GM12878 (cell line): Measurements from ENCODE around the gene EVI5L. TPM values are rescaled to one million over a fixed set of nuclear protein-coding genes. Genes with fewer than 3 reads are reported as not detected.
"Not testable (repeated sequence)": the region's sequence is repeated elsewhere in the genome, so short reads cannot be mapped to it uniquely, and the experiment has no call there.

ENCODE experiments used
- ATAC-seq: fragments of 200-7000 bp; cut with Tn5 transposase; 3 replicates; pipeline ENCODE4 v1.9.1; 2020; ENCODE audit warnings: mild to moderate bottlenecking, moderate library complexity
- BruUV-seq: library from RNA; stranded (reverse); fragments of 400-500 nt; replicated peaks from 2 replicates; lab custom pipeline; 2021; lab: Mats Ljungman, UMichigan
- CTCF ChIA-PET: fragments of 300-600 bp; sonication (Branson Sonifier 250); formaldehyde crosslinking; extraction: SDS; loops from one replicate; lab custom pipeline; 2021; ENCODE audit warnings: inconsistent platforms; lab: Yijun Ruan, JAX
- POLR2A ChIA-PET: fragments of 350-600 bp; formaldehyde crosslinking; extraction: SDS; loops from one replicate; lab custom pipeline; 2021; ENCODE audit warnings: inconsistent platforms; lab: Charles Lee
- RAD21 ChIA-PET: fragments of 300-600 bp; sonication (Branson Sonifier 250); formaldehyde crosslinking; loops from one replicate; lab custom pipeline; 2023; ENCODE audit warnings: antibody characterized with exemption; ENCODE audit not compliant: unreplicated experiment; lab: Charles Lee
- SMC1A ChIA-PET: fragments of 300-600 bp; sonication (Branson Sonifier 250); formaldehyde crosslinking; loops from one replicate; lab custom pipeline; 2023; ENCODE audit not compliant: unreplicated experiment, uncharacterized antibody; lab: Charles Lee
- DNase-seq: peaks from one replicate; pipeline ENCODE4 v3.0.0-alpha.2; 2011; ENCODE audit warnings: low read depth, low spot score
- FAIRE-seq: peaks from 3 replicates; lab custom pipeline; 2011; peaks lifted over from hg19 to GRCh38; lab: Jason Lieb, UNC
- H2AFZ ChIP-seq: 2 replicates; pipeline ENCODE4 v1.6.0; 2011; ENCODE audit warnings: low read depth, low read length, control low read depth; ENCODE audit not compliant: control insufficient read depth
- H3K27ac ChIP-seq: 2 replicates; pipeline ENCODE4 v1.5.1; 2011; ENCODE audit warnings: control low read depth; ENCODE audit not compliant: control insufficient read depth, insufficient read depth
- H3K27me3 ChIP-seq, 2 experiments: replicated peaks in 1 of 2; 2 replicates each; pipeline versions ENCODE4 v1.6.0 to v1.6.1; 2011; ENCODE audit warnings: low read length in 1 of 2; ENCODE audit not compliant: control insufficient read depth in 2 of 2, insufficient read depth in 2 of 2
- H3K36me3 ChIP-seq, 2 experiments: 2 replicates each; pipeline ENCODE4 v1.5.1; 2011; ENCODE audit warnings: low read length in 1 of 2; ENCODE audit not compliant: control insufficient read depth in 2 of 2, insufficient read depth in 2 of 2
- H3K4me1 ChIP-seq: 2 replicates; pipeline ENCODE4 v1.6.1; 2011; ENCODE audit warnings: mild to moderate bottlenecking, low read length, moderate library complexity, mixed read lengths; ENCODE audit not compliant: control insufficient read depth, insufficient read depth
- H3K4me2 ChIP-seq: 2 replicates; pipeline ENCODE4 v1.6.0; 2011; ENCODE audit warnings: control low read depth; ENCODE audit not compliant: control insufficient read depth, insufficient read depth
- H3K4me3 ChIP-seq: fragments of 200-600 bp; sonication (generic); 2 replicates; pipeline ENCODE4 v1.5.1; 2016
- H3K79me2 ChIP-seq: 2 replicates; pipeline ENCODE4 v1.6.0; 2011; ENCODE audit warnings: low read length; ENCODE audit not compliant: control insufficient read depth, insufficient read depth
- H3K9ac ChIP-seq: 2 replicates; pipeline ENCODE4 v1.8.0; 2011; ENCODE audit warnings: low read length, control low read depth, mixed read lengths; ENCODE audit not compliant: control insufficient read depth, insufficient read depth
- H3K9me3 ChIP-seq: replicated peaks from 3 replicates; pipeline ENCODE4 v1.5.1; 2011; ENCODE audit warnings: mild to moderate bottlenecking, low read length; ENCODE audit not compliant: control insufficient read depth, insufficient read depth
- H4K20me1 ChIP-seq: 2 replicates; pipeline ENCODE4 v1.6.0; 2011; ENCODE audit not compliant: control insufficient read depth, insufficient read depth
- CBX3 ChIP-seq: fragments of 200-600 bp; sonication (generic); IDR thresholded peaks from 2 replicates; pipeline ENCODE4 v1.6.1; 2016; ENCODE audit warnings: low read depth, borderline replicate concordance
- CEBPZ ChIP-seq: fragments of 150-350 bp; IDR thresholded peaks from 2 replicates; pipeline ENCODE4 v1.6.1; 2016; ENCODE audit warnings: low read depth, low read length
- CREM ChIP-seq: IDR thresholded peaks from 2 replicates; pipeline ENCODE4 v1.6.1; 2014; ENCODE audit warnings: antibody characterized with exemption, low read depth
- IRF4 ChIP-seq: IDR thresholded peaks from 2 replicates; pipeline ENCODE4 v1.6.1; 2011; ENCODE audit warnings: low read depth, low read length
- MLLT1 ChIP-seq: fragments of 450-650 bp; IDR thresholded peaks from 2 replicates; pipeline ENCODE4 v1.6.1; 2016; ENCODE audit warnings: mild to moderate bottlenecking
- RBBP5 ChIP-seq: fragments of 200-600 bp; sonication (generic); conservative IDR thresholded peaks from 2 replicates; pipeline ENCODE4 v1.6.1; 2016
- SP1 ChIP-seq: IDR thresholded peaks from one replicate; pipeline ENCODE4 v1.6.1; 2011; ENCODE audit warnings: low read depth, low read length
- USF2 ChIP-seq: IDR thresholded peaks from 2 replicates; pipeline ENCODE4 v1.6.1; 2011; ENCODE audit warnings: low read depth, low read length, improper control_type of control experiment, borderline replicate concordance
- YY1 ChIP-seq: IDR thresholded peaks from 2 replicates; pipeline ENCODE4 v1.6.1; 2011; ENCODE audit warnings: low read depth, mild to moderate bottlenecking, low read length
- WGBS: methylation state at CpG from one replicate; pipeline ENCODE4 v1.1.6; 2016; ENCODE audit warnings: low lambda C conversion rate; ENCODE audit not compliant: insufficient replicate concordance, insufficient coverage; ENCODE audit errors: missing lambda C conversion rate; 5-methylcytosine and 5-hydroxymethylcytosine counted together
- in situ Hi-C: fragments of 300-500 bp; cut with MboI; formaldehyde crosslinking; loops from 9 replicates; pipeline ENCODE4 v1.14.3; 2018; ENCODE audit warnings: mixed read lengths
- intact Hi-C: fragments of 100-400 bp; cut with micrococcal nuclease; formaldehyde crosslinking; loops from one replicate; pipeline ENCODE4 v1.14.2; 2022; ENCODE audit not compliant: unreplicated experiment
- polyA plus RNA-seq, 11 experiments: library from polyadenylated mRNA; depleted of rRNA in 4 of 11; unstranded in 6 of 11; stranded (reverse) in 5 of 11; fragments of >200 nt; fragmentation: Nextera tagmentation in 4 of 11; fragmentation: Illumina TruSeq in 1 of 11; extraction: Ambion mirVana in 4 of 11; extraction: Trizol in 1 of 11; gene quantifications; 1 replicate in 1 of 11; 2 replicates in 10 of 11; pipeline versions ENCODE4 v1.2.1 to v1.2.3, GENCODE V29; 2011 to 2016; ENCODE audit warnings: inconsistent platforms in 2 of 11, missing spikeins in 2 of 11, low read depth in 1 of 11
- total RNA-seq, 4 experiments: library from RNA; depleted of rRNA in 3 of 4; stranded (reverse); fragments of >200 nt in 3 of 4; fragmentation: Illumina TruSeq in 1 of 4; extraction: Trizol in 1 of 4; gene quantifications; 2 replicates each; pipeline versions ENCODE4 v1.2.1 to v1.2.3, GENCODE V29; 2013 to 2021

EVI5L gene
- total and polyA plus RNA-seq, 10 of the 15 experiments (the other 5 are each of a cell fraction or from before 2014, with no cell fraction given): 0.23 to 13.8 (median 5.0) TPM

- Histone ChIP-seq H3K27me3 (peaks cover 1 to 6% of the 10 kb centered on the region in 2 experiments; a peak in 3 of 4 replicates), H3K36me3 (no peaks in the 10 kb centered on the region), H2AFZ (no peak overlapping the region), H3K9me3 (no peaks in the 10 kb centered on the region; the same call in 2 of the 3 replicates), H3K27ac (no peak overlapping the region), H3K79me2 (no peaks in the 10 kb centered on the region), H3K4me2 (no peak overlapping the region), H3K4me1 (no peaks in the 10 kb centered on the region; the same call in 1 of the 2 replicates), H3K9ac (no peak overlapping the region), H3K4me3 (no peak overlapping the region), H4K20me1 (no peaks in the 10 kb centered on the region)
- DNase-seq (no peak), FAIRE-seq (no peak), ATAC-seq (no peak)
- CTCF ChIA-PET: interaction anchor here (0.9 to 1.6 kb wide), 2 partner anchors 9 to 224 kb away, joined by 3 to 4 read pairs; no protein-coding TSS in a partner anchor
- in situ Hi-C loops (no loop called here), intact Hi-C loops (loop anchor here (10.0 kb wide), 1 partner anchor 407 kb away; no protein-coding TSS in a partner anchor)
- SMC1A ChIA-PET: interaction anchor here (0.9 kb wide), 1 partner anchor 112 kb away, joined by 3 read pairs; the partner anchor contains the start of gene TRAPPC5
- 59% methylated on average over 7 of the region's 7 CpGs for WGBS
- RAD21 ChIA-PET: no interaction called here
- no TSS peak for BruUV-seq
- no peak for TF ChIP-seq MLLT1
- TF ChIP-seq USF2: no peak
- no peak for TF ChIP-seq CREM
- no peak for TF ChIP-seq CEBPZ
- no peak for TF ChIP-seq RBBP5
- TF ChIP-seq SP1: no peak
- TF ChIP-seq IRF4: no peak
- TF ChIP-seq CBX3: no peak
- TF ChIP-seq YY1: no peak
- POLR2A ChIA-PET: no interaction called here
These were observed 37.7 kb upstream of the EVI5L start for GRCh38 chr19:7792281-7792680.

GRCh38 chr19:7792701-7793100, 37.3 kb upstream of the EVI5L start:
- WGBS: 63% methylated on average over 7 of the region's 7 CpGs
- SMC1A ChIA-PET: interaction anchor here (0.9 kb wide), 1 partner anchor 112 kb away, joined by 3 read pairs; the partner anchor contains the start of gene TRAPPC5
- intact Hi-C loops: loop anchor here (10.0 kb wide), 1 partner anchor 408 kb away; no protein-coding TSS in a partner anchor

More at GRCh38 chr19:7792701-7793100, 37.3 kb upstream of the EVI5L start:
- H3K9ac ChIP-seq, H3K4me3 ChIP-seq, H3K27me3 ChIP-seq, H3K79me2 ChIP-seq, POLR2A ChIA-PET, H3K4me1 ChIP-seq, FAIRE-seq, H3K27ac ChIP-seq, H3K9me3 ChIP-seq, DNase-seq, ATAC-seq, H3K36me3 ChIP-seq, H3K4me2 ChIP-seq, in situ Hi-C loops, BruUV-seq, H4K20me1 ChIP-seq, H2AFZ ChIP-seq, RAD21 ChIA-PET: not testable (repeated sequence)
- CTCF ChIA-PET: interaction anchor here (0.9 to 1.6 kb wide), 2 partner anchors 10 to 224 kb away, joined by 3 to 5 read pairs; no protein-coding TSS in a partner anchor
